ENCODE data around the gene CARD11. TPM values are rescaled to one million over a fixed set of nuclear protein-coding genes. Genes with fewer than 3 reads are reported as not detected.

The CARD11 gene
- total RNA-seq, 2 experiments from 2014 or later, result 118 to 122 TPM

DNA sequence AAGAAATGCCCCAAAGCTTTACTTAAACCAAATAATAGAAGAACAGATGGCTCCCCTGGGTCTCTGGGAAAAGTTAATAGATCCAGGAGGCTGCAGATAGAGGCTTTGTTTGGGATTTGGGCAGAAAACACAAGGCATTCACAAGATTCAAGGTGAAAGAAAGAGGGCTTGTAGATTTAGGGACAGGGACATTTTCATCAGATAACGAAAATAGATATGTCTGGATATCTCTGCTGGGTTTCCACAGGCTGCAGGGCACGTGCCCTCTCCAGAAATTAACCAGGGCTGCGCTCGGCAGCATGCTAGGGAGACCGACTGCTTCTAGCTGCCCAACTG is 14.9 kb downstream of the CARD11 start:
- peaks cover 9% of the 10 kb centered on the region for H3K9me3 Mint-ChIP-seq
- peaks cover 76% of the 10 kb centered on the region for H3K4me1 Mint-ChIP-seq (ENCODE audit: low read depth)
- H3K27me3 Mint-ChIP-seq, result no peaks in the 10 kb centered on the region
- no peak for TF ChIP-seq CTCF (IDR thresholded peaks at IDR 0.05)
- Histone ChIP-seq H3K27ac (ENCODE audit: low read depth in 1 of 2, low read length in 2 of 2) (no peak overlapping the region), H3K4me3 (ENCODE audit: low read length) (no peak overlapping the region), H3K27me3 (ENCODE audit: control insufficient read depth in 1 of 2, insufficient read depth in 2 of 2, low read length in 2 of 2) (no peaks in the 10 kb centered on the region), H3K9me3 (ENCODE audit: control insufficient read depth in 1 of 2, insufficient read depth in 1 of 2, low read length in 2 of 2) (peaks cover 5 to 14% of the 10 kb centered on the region in 2 experiments), H3K36me3 (ENCODE audit: insufficient read depth, low read length) (peaks cover 30% of the 10 kb centered on the region), H3K4me1 (ENCODE audit: insufficient read depth, low read length) (peaks cover 29% of the 10 kb centered on the region)
- H3K27ac Mint-ChIP-seq, result peak overlapping the region; percentile 93
- ChIA-PET CTCF (interaction anchor here (0.7 kb wide), 1 partner anchor 27 kb away, joined by 3 read pairs; no protein-coding TSS in a partner anchor), POLR2A (interaction anchor here (0.9 kb wide), 1 partner anchor 46 kb away, joined by 3 read pairs; no protein-coding TSS in a partner anchor)
- peak overlapping the region; percentile 73 for H3K4me3 Mint-ChIP-seq
- ATAC-seq (ENCODE audit: poor library complexity) (no peak), DNase-seq (no peak)
- peaks cover 97% of the 10 kb centered on the region for H3K36me3 Mint-ChIP-seq (ENCODE audit: low read depth)
- intact Hi-C loops (cut with DNase I, micrococcal nuclease), result no loop called here

- POLR2A ChIA-PET, result interaction anchor here (0.9 kb wide), 1 partner anchor 45 kb away, joined by 3 read pairs; no protein-coding TSS in a partner anchor
- intact Hi-C loops (cut with DNase I, micrococcal nuclease), result no loop called here
- TF ChIP-seq CTCF (IDR thresholded peaks at IDR 0.05), result no peak
- Mint-ChIP-seq H3K9me3 (peaks cover 9% of the 10 kb centered on the region), H3K27ac (peak overlapping the region; percentile 93), H3K4me1 (ENCODE audit: low read depth) (peaks cover 72% of the 10 kb centered on the region), H3K36me3 (ENCODE audit: low read depth) (peaks cover 96% of the 10 kb centered on the region), H3K27me3 (no peaks in the 10 kb centered on the region), H3K4me3 (peak overlapping the region; percentile 73)
- H3K27ac ChIP-seq (ENCODE audit: low read depth in 1 of 2, low read length in 2 of 2), result peak overlapping the region; percentile 15 to 31
- peaks cover 5 to 14% of the 10 kb centered on the region in 2 experiments for H3K9me3 ChIP-seq (ENCODE audit: control insufficient read depth in 1 of 2, insufficient read depth in 1 of 2, low read length in 2 of 2)
- ATAC-seq (ENCODE audit: poor library complexity), result peak; percentile 63
- DNase-seq, result peak in 5 of 14 experiments; percentile 16 to 60 (median 23)
- CTCF ChIA-PET, result interaction anchor here (0.7 kb wide), 1 partner anchor 27 kb away, joined by 3 read pairs; no protein-coding TSS in a partner anchor
- H3K4me3 ChIP-seq (ENCODE audit: low read length), result no peak overlapping the region
- H3K4me1 ChIP-seq (ENCODE audit: insufficient read depth, low read length), result peaks cover 24% of the 10 kb centered on the region
- peaks cover 25% of the 10 kb centered on the region for H3K36me3 ChIP-seq (ENCODE audit: insufficient read depth, low read length)
- no peaks in the 10 kb centered on the region for H3K27me3 ChIP-seq (ENCODE audit: control insufficient read depth in 1 of 2, insufficient read depth in 2 of 2, low read length in 2 of 2)
Measured at GRCh38 chr7:3028071-3028757, 15.5 kb downstream of the CARD11 start.

- Mint-ChIP-seq H3K9me3 (peaks cover 9% of the 10 kb centered on the region), H3K27ac (peak overlapping the region; percentile 93), H3K27me3 (no peaks in the 10 kb centered on the region), H3K4me3 (peak overlapping the region; percentile 43), H3K4me1 (ENCODE audit: low read depth) (peaks cover 63% of the 10 kb centered on the region), H3K36me3 (ENCODE audit: low read depth) (peaks cover 96% of the 10 kb centered on the region)
- peak in 1 of 14 experiments; percentile 11 for DNase-seq
- peaks cover 21% of the 10 kb centered on the region for H3K4me1 ChIP-seq (ENCODE audit: insufficient read depth, low read length)
- TF ChIP-seq CTCF (IDR thresholded peaks at IDR 0.05), result no peak
- ChIA-PET POLR2A (no interaction called here), CTCF (no interaction called here)
- H3K4me3 ChIP-seq (ENCODE audit: low read length), result no peak overlapping the region
- ATAC-seq (ENCODE audit: poor library complexity), result no peak
- H3K27ac ChIP-seq (ENCODE audit: low read depth in 1 of 2, low read length in 2 of 2), result peak overlapping the region in 1 of 2 donors; percentile 34
- no peaks in the 10 kb centered on the region for H3K27me3 ChIP-seq (ENCODE audit: control insufficient read depth in 1 of 2, insufficient read depth in 2 of 2, low read length in 2 of 2)
- intact Hi-C loops (cut with DNase I, micrococcal nuclease), result no loop called here
- peaks cover 5 to 14% of the 10 kb centered on the region in 2 experiments for H3K9me3 ChIP-seq (ENCODE audit: control insufficient read depth in 1 of 2, insufficient read depth in 1 of 2, low read length in 2 of 2)
- H3K36me3 ChIP-seq (ENCODE audit: insufficient read depth, low read length), result peaks cover 17% of the 10 kb centered on the region
Measured at GRCh38 chr7:3027005-3027845, 16.4 kb downstream of the CARD11 start.

Measured in CD4-positive, alpha-beta T cell (primary cell).